ENCODE data around the gene ISLR.
A peak's percentile ranks its signal among the peaks of the same experiment; 100 is the strongest.
"Not testable (repeated sequence)": the region's sequence is repeated elsewhere in the genome, so short reads cannot be mapped to it uniquely, and the experiment has no call there.

Gene ISLR

DNA sequence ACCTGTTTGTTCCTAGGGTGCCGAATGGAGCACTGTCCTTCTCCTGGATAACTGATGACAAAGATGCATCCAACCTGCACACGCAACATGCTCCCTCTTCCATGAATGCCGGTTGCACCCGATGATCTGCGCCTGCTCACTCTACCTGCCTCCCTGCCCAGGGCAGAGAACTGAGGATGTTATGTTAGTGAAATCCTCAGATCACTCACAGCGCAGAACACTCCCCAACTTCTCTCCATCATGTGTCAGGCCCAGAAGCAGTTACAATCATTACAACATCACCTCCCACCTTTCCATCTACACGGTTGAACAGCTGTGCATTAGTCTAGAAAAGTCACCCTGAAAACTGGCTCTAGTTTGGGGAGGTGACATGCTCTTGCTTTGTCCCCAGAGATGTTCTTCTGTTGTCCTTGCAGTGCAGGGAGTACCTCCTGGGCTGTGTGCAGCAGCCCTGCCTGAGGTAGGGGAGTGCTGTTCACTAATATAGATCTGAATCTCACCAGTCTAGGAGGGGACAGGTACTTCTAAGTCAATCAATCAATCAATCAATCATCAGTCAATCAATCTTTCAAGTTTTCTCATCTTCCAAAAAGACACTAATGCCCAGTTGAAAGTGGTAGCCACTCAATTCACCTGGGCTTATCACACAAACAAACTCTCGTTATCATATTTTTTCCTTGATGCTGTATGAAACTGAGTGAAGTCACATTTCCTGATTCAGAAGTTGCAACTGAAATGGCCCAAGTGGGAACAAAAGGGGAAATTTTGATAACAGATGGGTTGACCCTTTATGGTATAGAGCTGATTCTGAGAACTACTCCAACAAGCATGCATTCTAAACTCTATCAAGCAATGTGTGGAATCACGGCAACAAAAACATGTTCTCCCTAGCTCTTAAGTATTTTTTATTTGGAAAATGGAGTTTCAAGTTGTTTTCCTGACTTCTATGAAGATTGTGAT, 15.4 kb upstream of the ISLR start:
- H3K4me3 Mint-ChIP-seq, result no peak overlapping the region
- ATAC-seq, result no peak
- peaks cover 51% of the 10 kb centered on the region for H3K27me3 Mint-ChIP-seq
- H3K27ac Mint-ChIP-seq, result no peak overlapping the region
- no peaks in the 10 kb centered on the region for H3K36me3 Mint-ChIP-seq
- peaks cover 11% of the 10 kb centered on the region for H3K4me1 Mint-ChIP-seq
- no peaks in the 10 kb centered on the region for H3K9me3 Mint-ChIP-seq

DNA sequence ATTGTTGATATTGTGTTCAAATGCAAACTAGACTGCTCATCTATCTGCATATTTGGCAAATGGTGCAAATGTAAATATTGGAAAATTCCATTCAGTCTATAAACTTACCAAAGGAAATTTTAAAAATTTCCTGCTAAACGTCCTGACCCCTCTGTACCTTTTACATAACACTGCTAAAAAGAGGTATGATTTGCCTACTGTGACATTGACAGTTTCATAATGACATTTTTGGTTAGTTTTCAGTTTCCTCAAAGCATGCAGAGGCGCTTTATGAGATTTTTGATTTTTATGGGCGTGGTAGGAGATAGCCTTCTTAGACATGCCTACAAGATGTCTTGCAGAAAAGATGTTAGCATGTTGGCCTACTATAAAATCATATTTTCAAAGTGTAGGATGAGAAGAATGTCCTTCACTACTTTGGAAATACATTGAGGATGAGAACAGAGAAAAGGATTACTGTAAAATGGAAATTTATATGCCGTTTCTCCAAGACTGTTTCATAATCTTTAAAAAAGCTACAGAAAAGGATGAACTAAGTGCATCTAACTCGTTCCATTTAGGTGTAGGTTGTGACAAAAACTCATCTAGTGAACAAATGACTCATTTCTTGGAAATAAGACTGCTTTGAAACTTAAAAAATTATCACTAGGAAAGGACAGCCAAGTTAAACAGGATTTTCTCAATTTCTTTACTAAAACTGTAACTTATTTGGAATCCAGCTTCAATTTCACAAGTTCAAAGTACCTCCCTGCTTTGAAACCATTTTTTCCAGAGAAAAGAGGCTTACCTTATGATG, 14.5 kb upstream of the ISLR start:
- peak; percentile 55 for ATAC-seq
- Mint-ChIP-seq H3K4me1 (peaks cover 11% of the 10 kb centered on the region), H3K27ac (no peak overlapping the region), H3K4me3 (no peak overlapping the region), H3K27me3 (peaks cover 52% of the 10 kb centered on the region), H3K9me3 (no peaks in the 10 kb centered on the region), H3K36me3 (no peaks in the 10 kb centered on the region)

DNA sequence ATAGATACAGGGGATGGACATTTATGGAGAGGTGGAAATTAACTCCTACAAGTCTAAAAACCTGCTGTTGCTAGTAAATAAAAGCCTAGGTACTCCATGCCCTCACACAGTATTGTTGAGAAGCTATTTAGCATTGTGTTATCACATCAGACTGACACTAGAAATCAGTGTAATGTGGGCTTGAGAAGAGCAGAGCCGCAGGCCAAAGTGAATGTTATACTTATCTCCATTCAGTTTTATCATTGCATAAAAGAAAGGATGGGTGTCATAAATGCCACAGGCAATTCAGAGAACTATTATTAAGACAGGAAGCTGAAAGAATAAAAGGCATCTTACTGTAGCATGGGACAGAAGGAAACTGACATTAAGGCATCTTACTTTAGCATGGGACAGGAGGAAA, 13.7 kb upstream of the ISLR start:
- Mint-ChIP-seq H3K27me3 (peaks cover 53% of the 10 kb centered on the region), H3K36me3 (no peaks in the 10 kb centered on the region), H3K4me1 (peaks cover 11% of the 10 kb centered on the region), H3K27ac (no peak overlapping the region), H3K9me3 (no peaks in the 10 kb centered on the region), H3K4me3 (no peak overlapping the region)
- ATAC-seq, result no peak

DNA sequence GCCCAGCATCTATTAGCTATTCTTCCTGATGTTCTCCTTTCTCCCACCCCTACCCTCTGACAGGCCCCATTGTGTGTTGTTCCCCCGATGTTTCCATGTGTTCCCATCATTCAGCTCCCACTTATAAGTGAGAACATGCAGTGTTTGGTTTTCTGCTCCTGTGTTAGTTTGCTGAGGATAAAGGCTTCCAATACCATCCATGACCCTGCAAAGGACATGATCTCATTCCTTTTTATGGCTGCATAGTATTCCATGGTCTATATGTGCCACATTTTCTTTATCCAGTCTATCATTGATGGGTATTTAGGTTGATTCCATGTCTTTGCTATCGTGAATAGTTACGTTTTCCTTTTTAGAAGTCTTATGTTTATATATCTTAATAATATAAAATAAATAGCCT, 13.1 kb upstream of the ISLR start:
- H3K4me1 Mint-ChIP-seq, result peaks cover 11% of the 10 kb centered on the region
- not testable (repeated sequence) for H3K9me3 Mint-ChIP-seq, H3K4me3 Mint-ChIP-seq, H3K36me3 Mint-ChIP-seq, ATAC-seq, H3K27ac Mint-ChIP-seq
- peaks cover 47% of the 10 kb centered on the region for H3K27me3 Mint-ChIP-seq

DNA sequence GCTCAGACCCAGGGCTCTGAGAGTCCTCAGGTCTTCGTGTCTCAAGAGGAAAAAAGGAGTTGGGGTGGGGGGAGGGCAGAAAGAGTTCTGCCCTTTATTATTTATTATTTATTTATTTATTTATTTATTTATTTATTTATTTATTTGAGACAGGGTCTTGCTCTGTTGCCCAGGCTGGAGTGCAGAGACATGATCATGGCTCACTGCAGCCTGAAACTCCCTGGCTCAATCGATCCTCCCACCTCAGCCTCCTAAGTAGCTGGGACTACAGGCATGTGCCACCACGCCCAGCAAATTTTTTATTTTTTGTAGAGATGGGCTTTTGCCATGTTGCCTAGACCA, 11.3 kb upstream of the ISLR start:
- H3K4me3 Mint-ChIP-seq, ATAC-seq, H3K27ac Mint-ChIP-seq, H3K9me3 Mint-ChIP-seq, H3K36me3 Mint-ChIP-seq: not testable (repeated sequence)
- Mint-ChIP-seq H3K27me3 (peaks cover 46% of the 10 kb centered on the region), H3K4me1 (peaks cover 11% of the 10 kb centered on the region)

DNA sequence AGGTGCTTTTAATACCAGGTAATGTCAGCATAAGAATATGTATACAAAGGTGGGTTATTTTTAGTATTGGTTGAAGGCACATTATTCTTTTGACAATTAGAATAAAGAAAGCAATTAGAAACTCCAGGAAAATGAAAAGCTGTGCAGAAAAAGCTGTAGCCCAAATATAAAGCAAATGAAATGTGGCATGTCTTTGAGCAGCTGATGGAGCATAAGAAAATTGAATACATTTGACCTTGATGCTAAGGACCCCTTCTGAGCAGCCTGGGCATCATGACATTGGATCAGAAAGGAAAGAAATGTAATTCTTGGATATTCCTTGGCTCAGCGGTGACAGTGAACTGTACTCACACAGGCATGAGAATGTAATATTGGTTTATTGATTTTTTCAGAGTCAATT, 8.0 kb upstream of the ISLR start:
- Mint-ChIP-seq H3K9me3 (no peaks in the 10 kb centered on the region), H3K4me3 (no peak overlapping the region), H3K4me1 (no peaks in the 10 kb centered on the region), H3K27me3 (peaks cover 59% of the 10 kb centered on the region), H3K27ac (no peak overlapping the region), H3K36me3 (no peaks in the 10 kb centered on the region)
- ATAC-seq, result no peak

DNA sequence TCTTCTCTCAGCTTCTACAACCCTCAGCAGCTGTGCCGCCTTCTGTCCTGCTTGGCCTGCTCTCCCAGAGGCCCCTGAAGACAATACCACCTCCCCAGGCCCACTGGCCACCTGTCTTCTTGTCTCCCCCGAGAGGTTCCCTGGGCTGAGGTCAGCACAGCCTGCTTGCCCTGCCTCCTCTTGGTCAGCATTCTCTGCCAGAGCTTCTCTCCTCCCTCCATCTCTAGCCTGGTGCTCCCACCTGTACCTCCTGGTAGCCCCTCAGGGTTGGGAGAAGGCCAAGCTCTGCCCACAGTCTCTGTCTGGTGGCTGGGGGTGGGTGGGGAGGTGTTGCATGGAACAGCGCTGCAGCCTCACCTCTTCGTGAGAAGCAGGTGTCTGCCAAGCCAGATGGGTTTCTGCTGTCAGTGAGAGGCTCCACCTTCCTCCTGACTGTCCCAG, 5.6 kb upstream of the ISLR start:
- Mint-ChIP-seq H3K36me3 (no peaks in the 10 kb centered on the region), H3K4me3 (no peak overlapping the region), H3K4me1 (no peaks in the 10 kb centered on the region), H3K9me3 (no peaks in the 10 kb centered on the region), H3K27ac (no peak overlapping the region), H3K27me3 (peaks cover 47% of the 10 kb centered on the region)
- ATAC-seq, result no peak

DNA sequence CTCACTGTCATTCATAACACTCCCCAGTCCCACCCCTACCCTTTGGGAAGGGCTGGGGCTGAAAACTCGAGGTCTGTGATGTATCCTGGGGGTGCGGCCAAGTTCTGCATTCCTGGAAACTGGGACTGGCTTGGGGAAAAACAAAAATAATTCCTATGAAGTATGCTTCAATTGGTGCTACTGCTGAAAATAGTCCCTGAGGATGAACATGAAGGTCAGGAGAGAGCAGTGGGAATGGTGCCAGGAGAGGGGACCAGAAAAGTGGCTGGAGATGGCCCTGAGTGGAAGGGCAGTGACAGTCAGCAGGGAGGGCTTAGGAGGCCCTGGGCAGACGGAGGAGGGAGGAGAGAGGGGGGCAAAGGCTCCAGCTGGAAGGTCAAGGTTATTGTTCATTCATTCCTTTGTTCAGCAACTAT, 4.8 kb upstream of the ISLR start:
- H3K27ac Mint-ChIP-seq, result no peak overlapping the region
- no peaks in the 10 kb centered on the region for H3K4me1 Mint-ChIP-seq
- no peak overlapping the region for H3K4me3 Mint-ChIP-seq
- ATAC-seq, result no peak
- peaks cover 46% of the 10 kb centered on the region for H3K27me3 Mint-ChIP-seq
- no peaks in the 10 kb centered on the region for H3K36me3 Mint-ChIP-seq
- H3K9me3 Mint-ChIP-seq, result no peaks in the 10 kb centered on the region

DNA sequence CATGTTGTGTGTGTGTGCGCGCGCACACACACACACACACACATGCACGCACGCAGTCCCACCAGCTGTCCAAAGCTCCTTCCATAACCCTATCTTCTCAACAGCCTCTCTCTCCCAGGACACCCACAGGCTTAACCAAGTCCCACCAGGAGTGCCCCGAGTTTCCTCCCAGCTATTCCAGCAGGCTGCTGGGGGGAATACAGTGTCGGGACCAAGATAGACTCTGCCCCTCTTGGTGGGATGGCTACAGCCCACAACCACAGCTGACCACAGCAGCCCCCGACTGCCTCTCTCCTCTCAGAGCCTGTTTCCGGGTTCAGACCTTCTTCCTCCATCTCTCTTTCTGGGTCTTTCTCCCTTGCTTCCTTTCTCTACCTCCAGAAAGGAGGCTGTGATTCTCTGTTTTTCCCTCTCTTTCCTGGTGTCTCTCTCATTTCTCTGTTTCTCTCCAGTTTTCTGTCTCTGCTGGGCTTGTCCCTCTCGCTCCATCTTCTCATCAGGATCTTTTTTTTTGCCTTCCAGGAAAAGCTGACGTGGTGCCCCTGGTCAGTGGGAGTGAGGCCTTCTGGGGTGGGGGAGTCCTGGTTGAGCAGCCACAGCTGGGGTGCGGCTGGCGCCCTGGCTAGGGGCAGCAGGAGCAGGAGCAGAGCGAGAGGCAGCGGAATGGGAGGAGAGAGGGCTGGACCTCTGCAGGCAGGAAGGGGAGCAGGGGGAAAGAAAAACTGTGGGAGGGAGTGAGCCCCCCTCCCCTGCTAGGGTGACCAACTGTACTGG, 3.3 kb upstream of the ISLR start:
- no peak overlapping the region for H3K4me3 Mint-ChIP-seq
- H3K9me3 Mint-ChIP-seq, result no peaks in the 10 kb centered on the region
- H3K27ac Mint-ChIP-seq, result no peak overlapping the region
- no peak for ATAC-seq
- no peaks in the 10 kb centered on the region for H3K36me3 Mint-ChIP-seq
- H3K27me3 Mint-ChIP-seq, result peaks cover 38% of the 10 kb centered on the region
- no peaks in the 10 kb centered on the region for H3K4me1 Mint-ChIP-seq

DNA sequence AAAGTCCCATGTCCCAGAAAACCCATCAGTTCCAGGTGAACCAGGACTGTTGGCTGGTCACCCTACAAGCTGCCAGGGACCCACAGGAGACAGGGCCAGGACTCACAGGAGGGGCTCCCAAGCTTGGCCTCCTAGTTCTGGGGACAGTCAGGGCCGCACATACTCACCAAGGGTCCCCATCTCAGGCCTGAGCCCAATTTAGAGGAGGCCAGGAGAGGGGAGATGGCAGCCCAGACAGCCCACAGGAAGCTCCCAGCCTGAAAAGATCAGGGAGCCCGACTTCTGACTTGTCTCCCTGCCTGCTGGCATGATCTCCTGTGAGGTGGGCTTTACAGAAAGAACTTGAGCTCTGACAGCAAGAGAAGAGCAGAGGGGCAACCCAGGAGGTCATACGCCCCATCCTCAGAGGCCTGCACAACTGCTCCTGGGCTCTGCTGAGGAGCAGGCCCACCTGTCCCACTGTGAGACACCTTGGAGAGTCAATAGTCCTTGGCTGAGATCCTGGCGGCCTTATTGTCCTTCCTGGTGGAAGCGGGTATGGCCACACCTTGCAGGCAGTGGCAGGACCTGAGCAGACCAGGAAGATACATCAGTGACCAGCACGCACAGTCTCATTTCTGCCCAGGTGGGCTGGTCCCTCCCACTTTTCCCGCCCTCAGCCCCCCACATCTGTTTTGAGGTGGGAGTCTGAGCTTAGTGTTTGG, 2.5 kb upstream of the ISLR start:
- Mint-ChIP-seq H3K27ac (no peak overlapping the region), H3K4me3 (no peak overlapping the region), H3K4me1 (no peaks in the 10 kb centered on the region), H3K27me3 (peaks cover 45% of the 10 kb centered on the region), H3K9me3 (no peaks in the 10 kb centered on the region), H3K36me3 (no peaks in the 10 kb centered on the region)
- ATAC-seq, result no peak

DNA sequence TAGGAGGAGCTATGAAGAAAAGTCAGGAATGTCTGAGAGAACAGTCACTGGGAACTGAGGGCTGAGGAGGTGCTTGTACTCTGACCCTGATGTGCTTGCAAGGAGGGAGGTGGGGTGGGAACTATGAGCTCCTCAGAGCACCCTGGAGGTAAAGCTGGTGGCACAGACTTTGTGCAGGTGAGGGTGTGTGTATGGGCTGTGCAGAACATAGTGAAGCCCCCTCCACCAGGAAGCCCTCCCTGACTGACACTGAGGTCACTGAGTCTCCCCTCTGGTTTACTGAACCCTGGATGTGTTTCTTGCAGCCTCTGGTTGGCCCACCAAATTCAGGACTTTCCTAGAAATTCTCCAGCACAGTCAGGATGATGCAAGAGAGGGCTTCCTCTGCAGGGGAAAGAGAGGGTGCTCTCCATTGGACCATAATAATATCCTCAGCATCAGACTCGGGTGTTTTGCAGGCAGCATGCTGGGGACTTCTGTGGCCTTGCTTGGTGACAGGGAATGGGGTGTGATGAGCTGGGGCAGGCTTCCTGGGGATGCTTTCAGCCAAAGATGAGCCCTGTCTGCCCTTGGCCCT, 1.5 kb upstream of the ISLR start:
- Mint-ChIP-seq H3K9me3 (no peaks in the 10 kb centered on the region), H3K4me3 (no peak overlapping the region), H3K36me3 (no peaks in the 10 kb centered on the region), H3K27ac (no peak overlapping the region), H3K4me1 (no peaks in the 10 kb centered on the region), H3K27me3 (peaks cover 55% of the 10 kb centered on the region)
- no peak for ATAC-seq

DNA sequence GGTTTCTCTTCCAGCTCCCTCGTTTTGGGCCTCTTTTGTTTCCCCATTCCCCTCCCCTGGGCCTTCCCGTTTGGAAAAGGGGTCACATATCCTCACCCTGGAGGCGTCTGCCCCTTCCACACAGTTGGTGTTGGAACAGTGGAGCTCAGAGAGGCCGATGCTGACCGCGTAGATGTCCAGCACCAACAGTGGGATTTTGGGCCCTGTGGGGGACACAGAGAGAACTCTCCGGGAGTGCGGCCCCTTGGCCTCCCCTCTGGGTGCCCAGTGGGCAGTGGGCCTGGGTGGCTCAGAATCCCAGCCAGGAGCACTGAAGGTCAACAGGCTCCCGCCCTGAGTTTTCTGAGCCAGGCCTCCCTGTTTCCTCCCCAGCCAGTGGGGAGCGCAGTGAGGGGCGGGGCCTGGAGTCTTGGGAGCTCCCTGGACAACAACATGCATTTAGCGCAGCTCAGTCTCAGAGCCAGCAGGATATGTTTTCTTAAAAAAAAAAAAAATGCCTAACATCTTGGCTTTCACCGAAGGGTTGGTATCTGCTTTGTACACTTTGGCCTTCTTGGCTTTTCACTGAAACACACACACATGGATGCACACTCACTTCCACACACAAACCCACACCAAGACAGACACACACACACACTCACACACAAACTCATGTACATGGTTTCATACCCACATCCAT, 670 bp upstream of the ISLR start:
- Mint-ChIP-seq H3K27me3 (peaks cover 60% of the 10 kb centered on the region), H3K36me3 (no peaks in the 10 kb centered on the region), H3K9me3 (no peaks in the 10 kb centered on the region), H3K27ac (no peak overlapping the region), H3K4me1 (no peaks in the 10 kb centered on the region), H3K4me3 (no peak overlapping the region)
- ATAC-seq, result no peak

DNA sequence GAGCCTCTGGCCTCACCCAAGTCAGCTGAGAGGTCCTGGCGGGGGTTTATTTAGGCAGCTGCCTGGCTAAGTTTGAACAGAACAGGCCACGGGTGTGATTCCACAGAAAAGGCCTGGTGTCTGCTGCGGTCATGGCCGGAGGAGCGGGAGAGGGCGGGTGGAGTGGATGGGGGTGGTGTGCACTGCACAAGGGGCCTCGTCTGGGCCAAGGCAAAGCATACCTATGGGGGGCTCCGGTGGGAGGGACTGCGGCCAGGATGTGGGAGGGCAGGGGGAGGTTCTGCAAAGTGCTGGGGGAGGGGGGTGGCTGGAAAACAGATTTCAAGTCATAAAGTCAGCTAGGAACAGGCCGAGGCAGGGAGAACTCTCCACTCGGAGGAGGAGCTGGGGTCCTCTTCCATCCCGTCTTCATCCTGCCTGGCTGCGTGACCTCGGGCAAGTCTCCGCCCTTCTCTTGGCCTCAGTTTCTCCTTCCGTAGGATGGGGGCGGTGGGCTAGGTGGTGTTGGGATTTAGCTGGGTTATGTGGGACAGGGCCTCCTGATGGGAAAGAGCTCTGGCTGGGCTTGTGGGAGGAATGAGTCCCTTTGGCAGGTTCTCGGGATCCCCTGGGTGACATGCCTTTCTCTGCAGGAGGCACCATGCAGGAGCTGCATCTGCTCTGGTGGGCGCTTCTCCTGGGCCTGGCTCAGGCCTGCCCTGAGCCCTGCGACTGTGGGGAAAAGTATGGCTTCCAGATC, 878 bp downstream of the ISLR start:
- no peaks in the 10 kb centered on the region for H3K36me3 Mint-ChIP-seq
- no peaks in the 10 kb centered on the region for H3K4me1 Mint-ChIP-seq
- peaks cover 60% of the 10 kb centered on the region for H3K27me3 Mint-ChIP-seq
- H3K27ac Mint-ChIP-seq, result no peak overlapping the region
- ATAC-seq, result peak; percentile 32
- H3K4me3 Mint-ChIP-seq, result no peak overlapping the region
- H3K9me3 Mint-ChIP-seq, result no peaks in the 10 kb centered on the region

DNA sequence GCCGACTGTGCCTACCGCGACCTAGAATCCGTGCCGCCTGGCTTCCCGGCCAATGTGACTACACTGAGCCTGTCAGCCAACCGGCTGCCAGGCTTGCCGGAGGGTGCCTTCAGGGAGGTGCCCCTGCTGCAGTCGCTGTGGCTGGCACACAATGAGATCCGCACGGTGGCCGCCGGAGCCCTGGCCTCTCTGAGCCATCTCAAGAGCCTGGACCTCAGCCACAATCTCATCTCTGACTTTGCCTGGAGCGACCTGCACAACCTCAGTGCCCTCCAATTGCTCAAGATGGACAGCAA, 1.4 kb downstream of the ISLR start:
- no peak for ATAC-seq
- Mint-ChIP-seq H3K27ac (no peak overlapping the region), H3K4me1 (no peaks in the 10 kb centered on the region), H3K27me3 (peaks cover 62% of the 10 kb centered on the region), H3K9me3 (no peaks in the 10 kb centered on the region), H3K36me3 (no peaks in the 10 kb centered on the region), H3K4me3 (no peak overlapping the region)
